GM18505 (cell line): ENCODE measurements around the gene CC2D2A.

Source experiments
- ATAC-seq: cut with Tn5 transposase; IDR thresholded peaks from one replicate; pipeline ENCODE4 v1.9.1; 2021; ENCODE audit not compliant: unreplicated experiment
- POLR2A ChIP-seq: IDR thresholded peaks from 4 replicates; pipeline ENCODE4 v1.6.1; 2011; ENCODE audit warnings: borderline replicate concordance; ENCODE audit not compliant: insufficient read depth, insufficient read length; ENCODE audit errors: extremely low read depth

Gene CC2D2A

GRCh38 chr4:15543537-15544247 lies 74.0 kb downstream of the CC2D2A start:
- no peak for ATAC-seq
- no peak for TF ChIP-seq POLR2A

GRCh38 chr4:15544248-15544729 lies 74.6 kb downstream of the CC2D2A start:
- no peak for TF ChIP-seq POLR2A
- no peak for ATAC-seq

- ATAC-seq: no peak
- TF ChIP-seq POLR2A: no peak
These were observed 75.7 kb downstream of the CC2D2A start for GRCh38 chr4:15545371-15545770.

- TF ChIP-seq POLR2A: no peak
- no peak for ATAC-seq
These were observed 77.7 kb downstream of the CC2D2A start for GRCh38 chr4:15547392-15547791.

GRCh38 chr4:15550491-15550890 lies 80.8 kb downstream of the CC2D2A start:
- TF ChIP-seq POLR2A: no peak
- no peak for ATAC-seq

GRCh38 chr4:15551740-15552446 lies 82.2 kb downstream of the CC2D2A start:
- ATAC-seq: no peak
- TF ChIP-seq POLR2A: no peak

GRCh38 chr4:15552557-15553362 lies 83.1 kb downstream of the CC2D2A start:
- no peak for TF ChIP-seq POLR2A
- ATAC-seq: no peak

- ATAC-seq: no peak
- no peak for TF ChIP-seq POLR2A
These were observed 86.9 kb downstream of the CC2D2A start for GRCh38 chr4:15556511-15557092.

- TF ChIP-seq POLR2A: no peak
- ATAC-seq: no peak
These were observed 88.3 kb downstream of the CC2D2A start for GRCh38 chr4:15557786-15558550.

GRCh38 chr4:15558561-15558960 lies 88.9 kb downstream of the CC2D2A start:
- no peak for TF ChIP-seq POLR2A

GRCh38 chr4:15562114-15562513 lies 92.4 kb downstream of the CC2D2A start:
- no peak for TF ChIP-seq POLR2A
- no peak for ATAC-seq

More at GRCh38 chr4:15558561-15558960, 88.9 kb downstream of the CC2D2A start:
- no peak for ATAC-seq

GRCh38 chr4:15562623-15563022 lies 92.9 kb downstream of the CC2D2A start:
- ATAC-seq: no peak
- TF ChIP-seq POLR2A: no peak
